ENCODE measurements around the gene GJB6. TPM values are rescaled to one million over a fixed set of nuclear protein-coding genes. Genes with fewer than 3 reads are reported as not detected.

GJB6 gene
- total and polyA plus RNA-seq, 2 donors (not counting 1 experiment from before 2014, with no cell fraction given) = not detected

GRCh38 chr13:20192158-20192835, 39.8 kb downstream of the GJB6 start:
- Histone ChIP-seq H3K36me3 (replicated peaks in 1 of 2; ENCODE audit: control extremely low read depth in 1 of 2, control insufficient read depth in 1 of 2, extremely low read depth in 1 of 2, insufficient read depth in 2 of 2, low read length in 1 of 2) (no peaks in the 10 kb centered on the region), H3K4me2 (replicated peaks; ENCODE audit: low read depth, low read length, poor library complexity, severe bottlenecking) (peak overlapping the region; percentile 89), H3K9me3 (ENCODE audit: control extremely low read depth in 1 of 3, control insufficient read depth in 2 of 3, insufficient read depth in 1 of 3, low read length in 2 of 3) (peaks cover 0 to 3% (median 0%) of the 10 kb centered on the region in 3 donors), H3K4me1 (ENCODE audit: control insufficient read depth in 2 of 2, insufficient read depth in 2 of 2, low read length in 2 of 2) (peaks cover 27 to 37% of the 10 kb centered on the region in 2 donors), H3K9ac (ENCODE audit: low read length) (peak overlapping the region; percentile 54), H4K20me1 (ENCODE audit: control insufficient read depth, insufficient read depth, low read length, poor library complexity, severe bottlenecking) (no peaks in the 10 kb centered on the region), H3K27me3 (replicated peaks in 1 of 4; ENCODE audit: control extremely low read depth in 1 of 4, control insufficient read depth in 3 of 4, insufficient read depth in 4 of 4, low read length in 3 of 4) (peaks cover 2 to 56% (median 44%) of the 10 kb centered on the region in 4 experiments), H3K79me2 (ENCODE audit: control insufficient read depth, insufficient read depth, low read length) (no peaks in the 10 kb centered on the region), H3K27ac (ENCODE audit: low read length in 2 of 2) (no peak overlapping the region), H3K4me3 (ENCODE audit: control extremely low read depth in 1 of 5, extremely low read depth in 1 of 5, insufficient read depth in 1 of 5, low read depth in 2 of 5, low read length in 4 of 5) (peak overlapping the region in 3 of 5 experiments; percentile 38 to 47 (median 39)), H2AFZ (ENCODE audit: insufficient read depth, low read depth, low read length, poor library complexity, severe bottlenecking) (peak overlapping the region; percentile 64)
- POLR2A ChIA-PET = no interaction called here
- Mint-ChIP-seq H3K27ac (no peak overlapping the region), H3K4me1 (peaks cover 23% of the 10 kb centered on the region), H3K4me3 (peak overlapping the region; percentile 77), H3K27me3 (peaks cover 59% of the 10 kb centered on the region), H3K9me3 (ENCODE audit: insufficient read depth) (no peaks in the 10 kb centered on the region)
- peak; percentile 48 for DNase-seq
- CTCF ChIA-PET = no interaction called here
- intact Hi-C loops (cut with micrococcal nuclease) = loop anchor here (10.0 kb wide), 1 partner anchor 1413 kb away; the partner anchor contains the start of gene MICU2
- peak; percentile 95 for TF ChIP-seq EZH2 (IDR thresholded peaks at IDR 0.05; ENCODE audit: borderline replicate concordance, insufficient read depth, low read depth, low read length, poor library complexity, severe bottlenecking)
- TF ChIP-seq CTCF (IDR thresholded peaks at IDR 0.05) = no peak
- WGBS (ENCODE audit: insufficient coverage) = under 1% methylated on average over 73 of the region's 73 CpGs
- no peak for ATAC-seq (ENCODE audit: low read depth)
